ENCODE data around the gene KRT37.
"Not testable (repeated sequence)": the region's sequence is repeated elsewhere in the genome, so short reads cannot be mapped to it uniquely, and the experiment has no call there.

Gene KRT37

GRCh38 chr17:41434005-41434404, 9.6 kb upstream of the KRT37 start:
- no peak for DNase-seq

- DNase-seq: no peak
Observed at GRCh38 chr17:41433586-41433985, 9.2 kb upstream of the KRT37 start.

GRCh38 chr17:41430376-41430775, 6.0 kb upstream of the KRT37 start:
- not testable (repeated sequence) for DNase-seq

- no peak for DNase-seq
Observed at GRCh38 chr17:41429667-41430066, 5.3 kb upstream of the KRT37 start.

GRCh38 chr17:41428591-41429291, 4.4 kb upstream of the KRT37 start:
- peak; percentile 45 for DNase-seq

- DNase-seq: not testable (repeated sequence)
Observed at GRCh38 chr17:41422586-41422985, 1.8 kb downstream of the KRT37 start.

- DNase-seq: no peak
Observed at GRCh38 chr17:41421617-41422016, 2.8 kb downstream of the KRT37 start.

- peak; percentile 44 for DNase-seq
Observed at GRCh38 chr17:41421116-41421515, 3.3 kb downstream of the KRT37 start.

- DNase-seq: no peak
Observed at GRCh38 chr17:41420134-41420533, 4.3 kb downstream of the KRT37 start.

- no peak for DNase-seq
Observed at GRCh38 chr17:41419716-41420115, 4.7 kb downstream of the KRT37 start.

GRCh38 chr17:41418116-41418860, 6.1 kb downstream of the KRT37 start:
- DNase-seq: no peak

- peak; percentile 37 for DNase-seq
Observed at GRCh38 chr17:41417576-41418015, 6.8 kb downstream of the KRT37 start.

GRCh38 chr17:41417127-41417526, 7.3 kb downstream of the KRT37 start:
- no peak for DNase-seq

GRCh38 chr17:41416479-41416878, 7.9 kb downstream of the KRT37 start:
- no peak for DNase-seq

GRCh38 chr17:41415833-41416335, 8.5 kb downstream of the KRT37 start:
- DNase-seq: peak; percentile 56

- no peak for DNase-seq
Observed at GRCh38 chr17:41415411-41415810, 9.0 kb downstream of the KRT37 start.

- no peak for DNase-seq
Observed at GRCh38 chr17:41413982-41414381, 10.4 kb downstream of the KRT37 start.

GRCh38 chr17:41413353-41413957, 10.9 kb downstream of the KRT37 start:
- DNase-seq: no peak

- DNase-seq: no peak
Observed at GRCh38 chr17:41411072-41411840, 13.1 kb downstream of the KRT37 start.

- no peak for DNase-seq
Observed at GRCh38 chr17:41407226-41407625, 17.2 kb downstream of the KRT37 start.

GRCh38 chr17:41406205-41406604, 18.2 kb downstream of the KRT37 start:
- no peak for DNase-seq

GRCh38 chr17:41404024-41404671, 20.2 kb downstream of the KRT37 start:
- peak; percentile 99 for DNase-seq

All from HCEC 1CT (cell line).